ENCODE results near the gene NHEJ1. TPM values are rescaled to one million over a fixed set of nuclear protein-coding genes. Genes with fewer than 3 reads are reported as not detected.

Gene NHEJ1
- total RNA-seq, 1 donor = 21.7 TPM

DNA sequence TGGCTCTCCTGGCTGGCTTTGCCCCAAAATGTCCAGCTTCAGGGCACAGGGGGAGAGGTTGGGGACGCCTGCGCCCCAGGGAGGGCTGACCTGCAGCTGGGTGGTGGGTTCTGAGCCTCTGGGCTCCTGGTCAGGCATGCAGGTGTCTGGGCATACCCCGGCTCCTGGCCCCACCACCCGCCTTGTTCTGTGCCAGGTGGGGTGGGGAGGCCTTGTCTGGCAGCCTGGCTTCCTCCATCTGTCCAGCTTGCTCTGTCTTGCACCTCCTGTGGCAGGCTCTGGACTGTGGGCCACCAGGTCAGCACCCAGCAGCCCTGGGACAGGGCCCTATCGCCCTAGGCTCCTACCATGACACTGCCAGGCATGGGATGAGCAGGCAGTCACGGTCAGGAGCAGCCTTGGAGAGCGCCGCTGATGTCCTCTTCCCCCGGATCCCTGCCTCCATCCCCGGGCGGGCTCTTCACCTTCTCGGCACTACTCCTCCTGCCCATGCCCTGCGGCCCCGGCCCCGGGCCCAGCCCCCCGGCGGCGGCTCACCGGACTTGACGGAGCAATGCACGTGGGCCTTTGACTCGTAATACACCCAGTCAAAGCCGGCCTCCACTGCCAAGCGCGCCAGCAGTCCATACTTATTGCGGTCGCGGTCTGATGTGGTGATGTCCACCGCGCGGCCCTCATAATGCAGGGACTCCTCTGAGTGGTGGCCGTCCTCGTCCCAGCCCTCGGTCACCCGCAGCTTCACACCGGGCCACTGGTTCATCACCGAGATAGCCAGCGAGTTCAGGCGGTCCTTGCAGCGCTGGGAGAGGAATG is 103.5 kb downstream of the NHEJ1 start:
- no peaks in the 10 kb centered on the region for H3K79me2 ChIP-seq (ENCODE audit: insufficient read depth, low read length)
- peaks cover 65% of the 10 kb centered on the region for H3K27me3 ChIP-seq (ENCODE audit: insufficient read depth, low read length)
- H3K4me1 ChIP-seq (ENCODE audit: insufficient read depth, low read length) = no peaks in the 10 kb centered on the region
- no peak overlapping the region for H2AFZ ChIP-seq (ENCODE audit: low read length)
- peak; percentile 72 for DNase-seq (ENCODE audit: insufficient read length, low spot score, missing footprints)
- no peaks in the 10 kb centered on the region for H3K9me3 ChIP-seq (ENCODE audit: low read depth, low read length)
- H4K20me1 ChIP-seq (ENCODE audit: insufficient read depth, low read length) = no peaks in the 10 kb centered on the region
- no peaks in the 10 kb centered on the region for H3K36me3 ChIP-seq (ENCODE audit: insufficient read depth, low read length)
- H3K4me2 ChIP-seq (ENCODE audit: insufficient read depth, low read length) = no peak overlapping the region
- H3K4me3 ChIP-seq (ENCODE audit: insufficient read depth, low read length) = no peak overlapping the region
- H3K27ac ChIP-seq (ENCODE audit: low read depth, low read length) = no peak overlapping the region
- TF ChIP-seq, protein P1, sequence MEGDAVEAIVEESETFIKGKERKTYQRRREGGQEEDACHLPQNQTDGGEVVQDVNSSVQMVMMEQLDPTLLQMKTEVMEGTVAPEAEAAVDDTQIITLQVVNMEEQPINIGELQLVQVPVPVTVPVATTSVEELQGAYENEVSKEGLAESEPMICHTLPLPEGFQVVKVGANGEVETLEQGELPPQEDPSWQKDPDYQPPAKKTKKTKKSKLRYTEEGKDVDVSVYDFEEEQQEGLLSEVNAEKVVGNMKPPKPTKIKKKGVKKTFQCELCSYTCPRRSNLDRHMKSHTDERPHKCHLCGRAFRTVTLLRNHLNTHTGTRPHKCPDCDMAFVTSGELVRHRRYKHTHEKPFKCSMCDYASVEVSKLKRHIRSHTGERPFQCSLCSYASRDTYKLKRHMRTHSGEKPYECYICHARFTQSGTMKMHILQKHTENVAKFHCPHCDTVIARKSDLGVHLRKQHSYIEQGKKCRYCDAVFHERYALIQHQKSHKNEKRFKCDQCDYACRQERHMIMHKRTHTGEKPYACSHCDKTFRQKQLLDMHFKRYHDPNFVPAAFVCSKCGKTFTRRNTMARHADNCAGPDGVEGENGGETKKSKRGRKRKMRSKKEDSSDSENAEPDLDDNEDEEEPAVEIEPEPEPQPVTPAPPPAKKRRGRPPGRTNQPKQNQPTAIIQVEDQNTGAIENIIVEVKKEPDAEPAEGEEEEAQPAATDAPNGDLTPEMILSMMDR (IDR thresholded peaks at IDR 0.05; ENCODE audit: extremely low read depth, low read depth, low read length) = no peak

GRCh38 chr2:219056176-219056895 is 104.3 kb downstream of the NHEJ1 start:
- Histone ChIP-seq H3K79me2 (ENCODE audit: insufficient read depth, low read length) (no peaks in the 10 kb centered on the region), H3K4me3 (ENCODE audit: insufficient read depth, low read length) (no peak overlapping the region), H3K9me3 (ENCODE audit: low read depth, low read length) (no peaks in the 10 kb centered on the region), H3K4me2 (ENCODE audit: insufficient read depth, low read length) (no peak overlapping the region), H3K27me3 (ENCODE audit: insufficient read depth, low read length) (peaks cover 60% of the 10 kb centered on the region), H4K20me1 (ENCODE audit: insufficient read depth, low read length) (no peaks in the 10 kb centered on the region), H2AFZ (ENCODE audit: low read length) (no peak overlapping the region), H3K4me1 (ENCODE audit: insufficient read depth, low read length) (no peaks in the 10 kb centered on the region), H3K36me3 (ENCODE audit: insufficient read depth, low read length) (no peaks in the 10 kb centered on the region), H3K27ac (ENCODE audit: low read depth, low read length) (no peak overlapping the region)
- peak; percentile 52 for DNase-seq (ENCODE audit: insufficient read length, low spot score, missing footprints)
- TF ChIP-seq, protein P1 (IDR thresholded peaks at IDR 0.05; ENCODE audit: extremely low read depth, low read depth, low read length) = no peak

DNA sequence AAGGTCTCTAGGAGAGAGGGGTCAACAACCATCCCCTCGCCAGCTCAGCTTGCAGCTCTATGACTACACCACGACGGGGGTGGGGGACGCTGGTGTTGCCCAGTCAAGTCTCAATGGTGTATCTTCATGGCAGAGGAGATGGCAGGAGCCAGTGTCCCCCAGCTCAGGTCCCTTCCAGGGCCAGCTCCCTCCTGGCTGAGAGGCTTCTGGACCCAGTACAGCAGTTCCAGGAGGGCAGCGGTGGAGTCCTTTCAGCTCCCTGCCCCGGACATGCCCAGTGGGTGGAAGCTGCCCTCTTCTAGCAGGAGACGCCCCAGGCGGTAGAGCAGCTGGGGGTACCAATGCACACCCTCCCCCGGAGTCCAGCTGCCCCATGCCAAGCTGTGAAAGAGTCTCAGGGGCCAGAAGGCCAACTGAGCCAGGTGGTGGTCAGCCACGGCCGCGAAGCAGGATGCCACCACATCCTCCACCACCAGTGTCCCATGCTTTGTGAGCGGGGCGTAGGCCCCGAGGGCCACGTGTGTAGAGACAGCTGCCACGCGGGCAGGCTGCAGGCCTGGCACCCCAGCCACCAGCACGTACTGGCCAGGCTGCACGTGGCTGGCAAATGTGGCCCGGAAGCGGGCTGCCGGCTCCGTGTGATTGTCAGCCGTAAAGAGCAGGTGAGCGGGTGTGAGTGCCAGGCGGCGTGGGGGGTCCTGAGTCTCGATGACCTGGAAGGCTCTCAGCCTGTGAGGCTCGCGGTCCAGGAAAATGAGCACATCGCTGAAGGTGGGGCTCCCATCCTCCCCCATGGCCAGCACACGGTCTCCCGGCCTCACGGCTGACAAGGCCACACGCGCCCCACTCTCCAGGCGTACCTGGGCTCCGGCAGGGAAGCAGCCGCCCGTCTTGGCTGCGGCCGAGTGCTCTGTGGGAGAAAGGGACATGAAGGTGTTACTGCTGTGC is 105.4 kb downstream of the NHEJ1 start:
- H3K79me2 ChIP-seq (ENCODE audit: insufficient read depth, low read length) = no peaks in the 10 kb centered on the region
- no peak overlapping the region for H3K4me2 ChIP-seq (ENCODE audit: insufficient read depth, low read length)
- no peak overlapping the region for H2AFZ ChIP-seq (ENCODE audit: low read length)
- peak; percentile 51 for DNase-seq (ENCODE audit: insufficient read length, low spot score, missing footprints)
- H3K27ac ChIP-seq (ENCODE audit: low read depth, low read length) = no peak overlapping the region
- H3K4me3 ChIP-seq (ENCODE audit: insufficient read depth, low read length) = no peak overlapping the region
- no peaks in the 10 kb centered on the region for H3K4me1 ChIP-seq (ENCODE audit: insufficient read depth, low read length)
- TF ChIP-seq, protein P1 (IDR thresholded peaks at IDR 0.05; ENCODE audit: extremely low read depth, low read depth, low read length) = no peak
- no peaks in the 10 kb centered on the region for H3K9me3 ChIP-seq (ENCODE audit: low read depth, low read length)
- H3K36me3 ChIP-seq (ENCODE audit: insufficient read depth, low read length) = no peaks in the 10 kb centered on the region
- H4K20me1 ChIP-seq (ENCODE audit: insufficient read depth, low read length) = no peaks in the 10 kb centered on the region
- peaks cover 56% of the 10 kb centered on the region for H3K27me3 ChIP-seq (ENCODE audit: insufficient read depth, low read length)

Measured in osteoblast (primary cell).